ENCODE data around the gene ASTE1. TPM values are rescaled to one million over a fixed set of nuclear protein-coding genes. Genes with fewer than 3 reads are reported as not detected.

The ASTE1 gene
- polyA plus RNA-seq (2013, experiment 1 of 4): 8.4 TPM
- 9.8 TPM for polyA plus RNA-seq (2013, experiment 2 of 4)
- 8.9 TPM for polyA plus RNA-seq (2013, experiment 3 of 4)
- 10.5 TPM for polyA plus RNA-seq (2013, experiment 4 of 4)

GRCh38 chr3:131026321-131027151 lies at the start of gene ASTE1, which contains the start of gene NEK11:
Gene ASTE1 (minus strand): TSS chr3:131026825. CDS start chr3:131025306, 1,519 bp downstream.
Gene NEK11 (plus strand): TSS chr3:131026877. CDS start chr3:131029709, 2,832 bp downstream.
- Histone ChIP-seq H3K27ac (ENCODE audit: insufficient read depth, low read depth, low read length, poor library complexity, severe bottlenecking) (peak within 1 kb of the TSS; percentile 55), H3K27me3 (ENCODE audit: control insufficient read depth, insufficient read depth, low read length, poor library complexity, severe bottlenecking) (no peaks in the 10 kb centered on the region), H3K9me3 (ENCODE audit: control insufficient read depth, low read length) (no peaks in the 10 kb centered on the region), H3K4me3 (ENCODE audit: insufficient read depth, low read depth, low read length) (peak within 1 kb of the TSS; percentile 69), H3K4me1 (ENCODE audit: control insufficient read depth, insufficient read depth, low read length) (no peaks in the 10 kb centered on the region), H3K36me3 (ENCODE audit: control insufficient read depth, insufficient read depth, low read length) (no peaks in the 10 kb centered on the region)
- WGBS, 2 experiments: 8 to 11% methylated on average over 56 of the region's 56 CpGs

GRCh38 chr3:131075632-131076328 lies 49.2 kb upstream of the ASTE1 start:
- Histone ChIP-seq H3K9me3 (ENCODE audit: control insufficient read depth, low read length) (no peaks in the 10 kb centered on the region), H3K4me1 (ENCODE audit: control insufficient read depth, insufficient read depth, low read length) (peaks cover 17% of the 10 kb centered on the region), H3K27ac (ENCODE audit: insufficient read depth, low read depth, low read length, poor library complexity, severe bottlenecking) (no peak overlapping the region), H3K4me3 (ENCODE audit: insufficient read depth, low read depth, low read length) (no peak overlapping the region), H3K36me3 (ENCODE audit: control insufficient read depth, insufficient read depth, low read length) (no peaks in the 10 kb centered on the region), H3K27me3 (ENCODE audit: control insufficient read depth, insufficient read depth, low read length, poor library complexity, severe bottlenecking) (no peaks in the 10 kb centered on the region)
- 68 to 71% methylated on average over 4 of the region's 4 CpGs for WGBS, 2 experiments

- peaks cover 11% of the 10 kb centered on the region for H3K4me1 ChIP-seq (ENCODE audit: control insufficient read depth, insufficient read depth, low read length)
- 92 to 96% methylated on average over 2 of the region's 2 CpGs for WGBS, 2 experiments
- H3K36me3 ChIP-seq (ENCODE audit: control insufficient read depth, insufficient read depth, low read length): no peaks in the 10 kb centered on the region
- no peaks in the 10 kb centered on the region for H3K27me3 ChIP-seq (ENCODE audit: control insufficient read depth, insufficient read depth, low read length, poor library complexity, severe bottlenecking)
- H3K9me3 ChIP-seq (ENCODE audit: control insufficient read depth, low read length): no peaks in the 10 kb centered on the region
- H3K27ac ChIP-seq (ENCODE audit: insufficient read depth, low read depth, low read length, poor library complexity, severe bottlenecking): no peak overlapping the region
- no peak overlapping the region for H3K4me3 ChIP-seq (ENCODE audit: insufficient read depth, low read depth, low read length)
Observed at GRCh38 chr3:131072845-131073244, 46.2 kb upstream of the ASTE1 start.

GRCh38 chr3:131072099-131072559 lies 45.5 kb upstream of the ASTE1 start:
- Histone ChIP-seq H3K9me3 (ENCODE audit: control insufficient read depth, low read length) (no peaks in the 10 kb centered on the region), H3K4me3 (ENCODE audit: insufficient read depth, low read depth, low read length) (no peak overlapping the region), H3K4me1 (ENCODE audit: control insufficient read depth, insufficient read depth, low read length) (peaks cover 4% of the 10 kb centered on the region), H3K36me3 (ENCODE audit: control insufficient read depth, insufficient read depth, low read length) (no peaks in the 10 kb centered on the region), H3K27ac (ENCODE audit: insufficient read depth, low read depth, low read length, poor library complexity, severe bottlenecking) (no peak overlapping the region), H3K27me3 (ENCODE audit: control insufficient read depth, insufficient read depth, low read length, poor library complexity, severe bottlenecking) (no peaks in the 10 kb centered on the region)
- WGBS, 2 experiments: 73 to 95% methylated on average over 2 of the region's 2 CpGs

GRCh38 chr3:131067983-131068382 lies 41.4 kb upstream of the ASTE1 start:
- H3K36me3 ChIP-seq (ENCODE audit: control insufficient read depth, insufficient read depth, low read length): no peaks in the 10 kb centered on the region
- no peaks in the 10 kb centered on the region for H3K9me3 ChIP-seq (ENCODE audit: control insufficient read depth, low read length)
- no peaks in the 10 kb centered on the region for H3K27me3 ChIP-seq (ENCODE audit: control insufficient read depth, insufficient read depth, low read length, poor library complexity, severe bottlenecking)
- H3K27ac ChIP-seq (ENCODE audit: insufficient read depth, low read depth, low read length, poor library complexity, severe bottlenecking): no peak overlapping the region
- no peaks in the 10 kb centered on the region for H3K4me1 ChIP-seq (ENCODE audit: control insufficient read depth, insufficient read depth, low read length)
- no peak overlapping the region for H3K4me3 ChIP-seq (ENCODE audit: insufficient read depth, low read depth, low read length)

GRCh38 chr3:131053043-131053859 lies 26.6 kb upstream of the ASTE1 start:
- 96 to 97% methylated on average over 2 to 3 of the region's 3 CpGs for WGBS, 2 experiments
- no peaks in the 10 kb centered on the region for H3K36me3 ChIP-seq (ENCODE audit: control insufficient read depth, insufficient read depth, low read length)
- H3K4me3 ChIP-seq (ENCODE audit: insufficient read depth, low read depth, low read length): no peak overlapping the region
- no peaks in the 10 kb centered on the region for H3K9me3 ChIP-seq (ENCODE audit: control insufficient read depth, low read length)
- H3K27me3 ChIP-seq (ENCODE audit: control insufficient read depth, insufficient read depth, low read length, poor library complexity, severe bottlenecking): no peaks in the 10 kb centered on the region
- no peak overlapping the region for H3K27ac ChIP-seq (ENCODE audit: insufficient read depth, low read depth, low read length, poor library complexity, severe bottlenecking)
- H3K4me1 ChIP-seq (ENCODE audit: control insufficient read depth, insufficient read depth, low read length): peaks cover 10% of the 10 kb centered on the region

- H3K4me3 ChIP-seq (ENCODE audit: insufficient read depth, low read depth, low read length): no peak overlapping the region
- H3K9me3 ChIP-seq (ENCODE audit: control insufficient read depth, low read length): no peaks in the 10 kb centered on the region
- H3K36me3 ChIP-seq (ENCODE audit: control insufficient read depth, insufficient read depth, low read length): no peaks in the 10 kb centered on the region
- no peaks in the 10 kb centered on the region for H3K27me3 ChIP-seq (ENCODE audit: control insufficient read depth, insufficient read depth, low read length, poor library complexity, severe bottlenecking)
- WGBS, 2 experiments: 71 to 74% methylated on average over 3 of the region's 3 CpGs
- H3K4me1 ChIP-seq (ENCODE audit: control insufficient read depth, insufficient read depth, low read length): peaks cover 13% of the 10 kb centered on the region
- peak overlapping the region; percentile 53 for H3K27ac ChIP-seq (ENCODE audit: insufficient read depth, low read depth, low read length, poor library complexity, severe bottlenecking)
Observed at GRCh38 chr3:131050001-131050400, 23.4 kb upstream of the ASTE1 start.

- H3K36me3 ChIP-seq (ENCODE audit: control insufficient read depth, insufficient read depth, low read length): no peaks in the 10 kb centered on the region
- H3K27me3 ChIP-seq (ENCODE audit: control insufficient read depth, insufficient read depth, low read length, poor library complexity, severe bottlenecking): no peaks in the 10 kb centered on the region
- 89 to 90% methylated on average over 7 of the region's 7 CpGs for WGBS, 2 experiments
- no peaks in the 10 kb centered on the region for H3K9me3 ChIP-seq (ENCODE audit: control insufficient read depth, low read length)
- H3K27ac ChIP-seq (ENCODE audit: insufficient read depth, low read depth, low read length, poor library complexity, severe bottlenecking): no peak overlapping the region
- H3K4me1 ChIP-seq (ENCODE audit: control insufficient read depth, insufficient read depth, low read length): peaks cover 13% of the 10 kb centered on the region
- no peak overlapping the region for H3K4me3 ChIP-seq (ENCODE audit: insufficient read depth, low read depth, low read length)
Observed at GRCh38 chr3:131048030-131048429, 21.4 kb upstream of the ASTE1 start.

GRCh38 chr3:131047582-131047981 lies 21.0 kb upstream of the ASTE1 start:
- Histone ChIP-seq H3K27ac (ENCODE audit: insufficient read depth, low read depth, low read length, poor library complexity, severe bottlenecking) (no peak overlapping the region), H3K9me3 (ENCODE audit: control insufficient read depth, low read length) (no peaks in the 10 kb centered on the region), H3K27me3 (ENCODE audit: control insufficient read depth, insufficient read depth, low read length, poor library complexity, severe bottlenecking) (no peaks in the 10 kb centered on the region), H3K36me3 (ENCODE audit: control insufficient read depth, insufficient read depth, low read length) (no peaks in the 10 kb centered on the region), H3K4me3 (ENCODE audit: insufficient read depth, low read depth, low read length) (no peak overlapping the region), H3K4me1 (ENCODE audit: control insufficient read depth, insufficient read depth, low read length) (peaks cover 13% of the 10 kb centered on the region)
- WGBS, 2 experiments: 93 to 94% methylated on average over 2 of the region's 2 CpGs

Measured in ectodermal cell (in vitro differentiated cells).